IMR-90 (cell line): ENCODE results near the gene VRK2. TPM values are rescaled to one million over a fixed set of nuclear protein-coding genes. Genes with fewer than 3 reads are reported as not detected.

Experiments
- ATAC-seq: fragments of 200-7000 bp; cut with Tn5 transposase; 2 replicates; pipeline ENCODE4 v1.9.1; 2020; ENCODE audit warnings: low read depth, mild to moderate bottlenecking, moderate library complexity
- BruUV-seq: library from RNA; stranded (reverse); fragments of 400-500 nt; replicated peaks from 2 replicates; lab custom pipeline; 2021; lab: Mats Ljungman, UMichigan
- CTCF ChIA-PET: fragments of 300-600 bp; formaldehyde crosslinking; extraction: SDS; loops from one replicate; lab custom pipeline; 2021; ENCODE audit warnings: antibody characterized with exemption; lab: Yijun Ruan, JAX
- POLR2A ChIA-PET: fragments of 300-600 bp; sonication (Branson Sonifier 250); formaldehyde crosslinking; loops from one replicate; lab custom pipeline; 2022; ENCODE audit warnings: antibody characterized with exemption; ENCODE audit not compliant: unreplicated experiment; lab: Charles Lee
- DNase-seq: peaks from one replicate; pipeline ENCODE4 v3.0.0; 2013
- H2AFZ ChIP-seq: replicated peaks from 2 replicates; pipeline ENCODE3; 2013; ENCODE audit warnings: low read length, mild to moderate bottlenecking; ENCODE audit not compliant: poor library complexity
- H2AK5ac ChIP-seq: 2 replicates; pipeline ENCODE4 v1.6.1; 2013; ENCODE audit warnings: low read depth, low read length, inconsistent platforms
- H2AK9ac ChIP-seq: replicated peaks from 2 replicates; pipeline ENCODE3; 2013; ENCODE audit warnings: mild to moderate bottlenecking, low read depth, low read length, moderate library complexity; ENCODE audit not compliant: poor library complexity
- H2BK120ac ChIP-seq: 2 replicates; pipeline ENCODE4 v1.6.1; 2013; ENCODE audit warnings: low read depth, low read length, inconsistent platforms
- H2BK15ac ChIP-seq: 3 replicates; pipeline ENCODE4 v1.6.1; 2013; ENCODE audit warnings: low read depth, low read length, inconsistent platforms
- H2BK20ac ChIP-seq: 2 replicates; pipeline ENCODE4 v1.6.1; 2013; ENCODE audit warnings: low read depth, mild to moderate bottlenecking, inconsistent platforms, low read length, moderate library complexity
- H2BK5ac ChIP-seq: 2 replicates; pipeline ENCODE4 v1.6.1; 2013; ENCODE audit warnings: mild to moderate bottlenecking, low read depth, low read length, inconsistent platforms; ENCODE audit not compliant: poor library complexity, severe bottlenecking
- H3K14ac ChIP-seq: replicated peaks from 2 replicates; pipeline ENCODE4 v1.6.1; 2013; ENCODE audit warnings: low read depth, low read length, inconsistent platforms
- H3K18ac ChIP-seq: 2 replicates; pipeline ENCODE4 v1.6.1; 2013; ENCODE audit warnings: low read depth, low read length, control low read depth
- H3K23ac ChIP-seq: 2 replicates; pipeline ENCODE4 v1.6.1; 2013; ENCODE audit warnings: low read depth, low read length, inconsistent platforms
- H3K27ac ChIP-seq: 2 replicates; pipeline ENCODE4 v1.5.1; 2013; ENCODE audit warnings: mild to moderate bottlenecking, control low read depth, low read length; ENCODE audit not compliant: insufficient read depth
- H3K27me3 ChIP-seq: 2 replicates; pipeline ENCODE4 v1.6.1; 2013; ENCODE audit warnings: low read length; ENCODE audit not compliant: control insufficient read depth, insufficient read depth
- H3K36me3 ChIP-seq: 2 replicates; pipeline ENCODE4 v1.6.1; 2013; ENCODE audit warnings: low read length, mixed read lengths; ENCODE audit not compliant: control insufficient read depth, insufficient read depth
- H3K4ac ChIP-seq: 2 replicates; pipeline ENCODE4 v1.6.1; 2013; ENCODE audit warnings: low read depth, low read length, inconsistent platforms
- H3K4me1 ChIP-seq: 2 replicates; pipeline ENCODE4 v1.6.1; 2013; ENCODE audit warnings: low read length, mixed read lengths; ENCODE audit not compliant: control insufficient read depth, insufficient read depth
- H3K4me2 ChIP-seq: 2 replicates; pipeline ENCODE4 v1.6.1; 2013; ENCODE audit warnings: low read depth, mild to moderate bottlenecking, control low read depth, low read length, moderate library complexity
- H3K4me3 ChIP-seq: 2 replicates; pipeline ENCODE4 v1.5.1; 2013; ENCODE audit warnings: low read depth, mild to moderate bottlenecking, control low read depth, low read length, moderate library complexity; ENCODE audit not compliant: insufficient read depth
- H3K56ac ChIP-seq: 2 replicates; pipeline ENCODE4 v1.6.1; 2013; ENCODE audit warnings: low read length, inconsistent platforms; ENCODE audit not compliant: insufficient read depth; ENCODE audit errors: extremely low read depth
- H3K79me1 ChIP-seq, 2 experiments: 2 replicates each; pipeline ENCODE4 v1.6.1; 2013; ENCODE audit warnings: low read length in 2 of 2, inconsistent platforms in 1 of 2, low read depth in 1 of 2
- H3K9ac ChIP-seq: 2 replicates; pipeline ENCODE4 v1.6.1; 2013; ENCODE audit warnings: low read depth, low read length, control low read depth
- H3K9me1 ChIP-seq: 2 replicates; pipeline ENCODE4 v1.6.1; 2013; ENCODE audit warnings: low read length, inconsistent platforms; ENCODE audit not compliant: insufficient read depth
- H3K9me3 ChIP-seq: 2 replicates; pipeline ENCODE4 v1.6.1; 2013; ENCODE audit warnings: low read length; ENCODE audit not compliant: control insufficient read depth, insufficient read depth
- H4K20me1 ChIP-seq: 2 replicates; pipeline ENCODE4 v1.6.1; 2013; ENCODE audit warnings: low read length, inconsistent platforms; ENCODE audit not compliant: insufficient read depth
- H4K5ac ChIP-seq: 2 replicates; pipeline ENCODE4 v1.6.1; 2013; ENCODE audit warnings: mild to moderate bottlenecking, low read depth, low read length, control low read depth
- H4K8ac ChIP-seq, 2 experiments: 2 replicates each; pipeline ENCODE4 v1.6.1; 2013; ENCODE audit warnings: low read depth in 2 of 2, low read length in 2 of 2, control low read depth in 1 of 2, inconsistent platforms in 1 of 2
- H4K91ac ChIP-seq: 2 replicates; pipeline ENCODE4 v1.6.1; 2013; ENCODE audit warnings: low read depth, low read length, inconsistent platforms; ENCODE audit not compliant: insufficient read depth
- CEBPB ChIP-seq: IDR thresholded peaks from 2 replicates; pipeline ENCODE4 v1.6.1; 2012; ENCODE audit warnings: low read depth, low read length, improper control_type of control experiment
- MXI1 ChIP-seq: IDR thresholded peaks from 2 replicates; pipeline ENCODE4 v1.6.1; 2012; ENCODE audit warnings: low read depth, mild to moderate bottlenecking, low read length, moderate library complexity, borderline replicate concordance
- RAD21 ChIP-seq: IDR thresholded peaks from 2 replicates; pipeline ENCODE4 v1.6.1; 2012; ENCODE audit warnings: low read length, improper control_type of control experiment
- RCOR1 ChIP-seq: IDR thresholded peaks from 2 replicates; pipeline ENCODE4 v1.6.1; 2012; ENCODE audit warnings: mild to moderate bottlenecking, low read length, improper control_type of control experiment; ENCODE audit not compliant: insufficient replicate concordance
- dilution Hi-C: fragments of 300-500 bp; cut with HindIII; formaldehyde crosslinking; loops from one replicate; pipeline ENCODE4 v1.14.3; 2018; ENCODE audit warnings: low sequenced_read_pairs; ENCODE audit not compliant: unreplicated experiment
- in situ Hi-C: fragments of 300-500 bp; cut with MboI; formaldehyde crosslinking; loops from 3 replicates; pipeline ENCODE4 v1.14.3; 2019; ENCODE audit warnings: low sequenced_read_pairs, inconsistent platforms, mixed read lengths
- intact Hi-C: fragments of 100-400 bp; cut with micrococcal nuclease; formaldehyde crosslinking; loops from 2 replicates; pipeline ENCODE4 v1.10.0; 2022
- polyA plus RNA-seq, 3 experiments: library from polyadenylated mRNA; depleted of rRNA; stranded (reverse); fragments of >200 nt; gene quantifications; 2 replicates each; pipeline ENCODE4 v1.2.3, GENCODE V29; 2012; ENCODE audit warnings: low replicate concordance in 1 of 3
- total RNA-seq: library from RNA; depleted of rRNA; stranded (reverse); fragments of >200 nt; gene quantifications from 2 replicates; pipeline ENCODE4 v1.2.3, GENCODE V29; 2012
- TF ChIP-seq, protein P1 (sequence below): conservative IDR thresholded peaks from 2 replicates; pipeline ENCODE4 v1.5.1; 2012; ENCODE audit warnings: mild to moderate bottlenecking, low read depth, low read length, improper control_type of control experiment
- TF ChIP-seq, protein P2 (sequence below): fragments of 150-350 bp; IDR thresholded peaks from 2 replicates; pipeline ENCODE4 v1.6.1; 2017; ENCODE audit warnings: mild to moderate bottlenecking, antibody characterized with exemption, low read length, low read depth

Gene VRK2
- total and polyA plus RNA-seq, 2 of the 4 experiments (the other 2 are of a cell fraction) = 12.2 to 22.8 TPM

DNA sequence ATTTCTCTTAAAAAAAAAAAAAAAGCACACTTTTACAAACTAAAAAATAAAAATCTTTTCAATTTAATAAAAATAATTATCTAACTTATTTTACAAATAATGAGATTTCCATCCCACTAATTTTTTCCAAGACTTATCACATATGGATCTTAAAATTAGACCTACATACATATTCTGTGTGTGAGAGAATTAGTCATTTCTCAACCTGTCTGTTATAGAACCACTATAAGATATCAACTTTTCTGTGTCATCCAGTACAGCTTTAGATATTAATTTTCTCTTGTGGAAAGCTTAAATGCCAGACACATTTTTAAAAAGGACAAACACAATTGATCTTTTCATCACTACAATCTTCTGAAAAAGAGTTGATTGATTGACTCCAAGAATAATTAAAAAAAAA is 156.4 kb downstream of the VRK2 start:
- TF ChIP-seq RCOR1 (no peak), RAD21 (no peak), MXI1 (no peak), CEBPB (no peak)
- TF ChIP-seq, protein P1, sequence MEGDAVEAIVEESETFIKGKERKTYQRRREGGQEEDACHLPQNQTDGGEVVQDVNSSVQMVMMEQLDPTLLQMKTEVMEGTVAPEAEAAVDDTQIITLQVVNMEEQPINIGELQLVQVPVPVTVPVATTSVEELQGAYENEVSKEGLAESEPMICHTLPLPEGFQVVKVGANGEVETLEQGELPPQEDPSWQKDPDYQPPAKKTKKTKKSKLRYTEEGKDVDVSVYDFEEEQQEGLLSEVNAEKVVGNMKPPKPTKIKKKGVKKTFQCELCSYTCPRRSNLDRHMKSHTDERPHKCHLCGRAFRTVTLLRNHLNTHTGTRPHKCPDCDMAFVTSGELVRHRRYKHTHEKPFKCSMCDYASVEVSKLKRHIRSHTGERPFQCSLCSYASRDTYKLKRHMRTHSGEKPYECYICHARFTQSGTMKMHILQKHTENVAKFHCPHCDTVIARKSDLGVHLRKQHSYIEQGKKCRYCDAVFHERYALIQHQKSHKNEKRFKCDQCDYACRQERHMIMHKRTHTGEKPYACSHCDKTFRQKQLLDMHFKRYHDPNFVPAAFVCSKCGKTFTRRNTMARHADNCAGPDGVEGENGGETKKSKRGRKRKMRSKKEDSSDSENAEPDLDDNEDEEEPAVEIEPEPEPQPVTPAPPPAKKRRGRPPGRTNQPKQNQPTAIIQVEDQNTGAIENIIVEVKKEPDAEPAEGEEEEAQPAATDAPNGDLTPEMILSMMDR = no peak
- TF ChIP-seq, protein P2, sequence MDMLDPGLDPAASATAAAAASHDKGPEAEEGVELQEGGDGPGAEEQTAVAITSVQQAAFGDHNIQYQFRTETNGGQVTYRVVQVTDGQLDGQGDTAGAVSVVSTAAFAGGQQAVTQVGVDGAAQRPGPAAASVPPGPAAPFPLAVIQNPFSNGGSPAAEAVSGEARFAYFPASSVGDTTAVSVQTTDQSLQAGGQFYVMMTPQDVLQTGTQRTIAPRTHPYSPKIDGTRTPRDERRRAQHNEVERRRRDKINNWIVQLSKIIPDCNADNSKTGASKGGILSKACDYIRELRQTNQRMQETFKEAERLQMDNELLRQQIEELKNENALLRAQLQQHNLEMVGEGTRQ = no peak
- Histone ChIP-seq H4K8ac (no peak overlapping the region), H3K4ac (no peak overlapping the region), H3K14ac (no peak overlapping the region), H3K9me3 (no peaks in the 10 kb centered on the region), H3K36me3 (no peaks in the 10 kb centered on the region), H2BK20ac (no peak overlapping the region), H3K9me1 (no peaks in the 10 kb centered on the region), H2AFZ (no peak overlapping the region), H3K27ac (no peak overlapping the region), H3K9ac (no peak overlapping the region), H3K4me2 (no peak overlapping the region), H3K4me3 (no peak overlapping the region), H3K18ac (no peak overlapping the region), H3K27me3 (no peaks in the 10 kb centered on the region), H3K23ac (no peak overlapping the region), H2BK120ac (no peak overlapping the region), H2BK15ac (no peak overlapping the region), H3K4me1 (no peaks in the 10 kb centered on the region), H4K91ac (no peak overlapping the region), H2AK9ac (no peak overlapping the region), H4K20me1 (no peaks in the 10 kb centered on the region), H2AK5ac (no peak overlapping the region), H3K56ac (no peak overlapping the region), H3K79me1 (no peaks in the 10 kb centered on the region), H4K5ac (no peak overlapping the region), H2BK5ac (no peak overlapping the region)
- intact Hi-C loops (no loop called here), in situ Hi-C loops (no loop called here), dilution Hi-C loops (no loop called here)
- ATAC-seq (no peak), DNase-seq (no peak)
- ChIA-PET CTCF (no interaction called here), POLR2A (no interaction called here)
- BruUV-seq = no TSS peak
